HG03039 (cell line): ENCODE measurements around the gene CD9.

Experiments
- ATAC-seq: cut with Tn5 transposase; IDR thresholded peaks from one replicate; pipeline ENCODE4 v1.9.1; 2021; ENCODE audit warnings: mild to moderate bottlenecking, moderate library complexity; ENCODE audit not compliant: unreplicated experiment

CD9 gene

DNA sequence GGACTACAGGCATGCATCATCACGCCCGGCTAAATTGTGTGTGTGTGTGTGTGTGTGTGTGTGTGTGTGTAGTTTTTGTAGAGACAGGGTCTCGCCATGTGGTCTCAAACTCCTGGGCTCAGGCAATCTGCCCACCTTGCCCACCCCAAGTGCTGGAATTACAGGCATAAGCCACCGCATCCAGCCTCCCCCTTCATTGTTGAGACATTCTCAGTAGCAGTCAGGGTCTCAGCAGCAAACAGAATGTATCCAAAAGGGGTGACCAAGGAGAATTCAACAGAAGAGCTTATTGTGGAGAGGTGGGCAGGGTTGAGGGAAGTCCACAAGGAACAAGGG, 73.0 kb downstream of the CD9 start:
- ATAC-seq = no peak

DNA sequence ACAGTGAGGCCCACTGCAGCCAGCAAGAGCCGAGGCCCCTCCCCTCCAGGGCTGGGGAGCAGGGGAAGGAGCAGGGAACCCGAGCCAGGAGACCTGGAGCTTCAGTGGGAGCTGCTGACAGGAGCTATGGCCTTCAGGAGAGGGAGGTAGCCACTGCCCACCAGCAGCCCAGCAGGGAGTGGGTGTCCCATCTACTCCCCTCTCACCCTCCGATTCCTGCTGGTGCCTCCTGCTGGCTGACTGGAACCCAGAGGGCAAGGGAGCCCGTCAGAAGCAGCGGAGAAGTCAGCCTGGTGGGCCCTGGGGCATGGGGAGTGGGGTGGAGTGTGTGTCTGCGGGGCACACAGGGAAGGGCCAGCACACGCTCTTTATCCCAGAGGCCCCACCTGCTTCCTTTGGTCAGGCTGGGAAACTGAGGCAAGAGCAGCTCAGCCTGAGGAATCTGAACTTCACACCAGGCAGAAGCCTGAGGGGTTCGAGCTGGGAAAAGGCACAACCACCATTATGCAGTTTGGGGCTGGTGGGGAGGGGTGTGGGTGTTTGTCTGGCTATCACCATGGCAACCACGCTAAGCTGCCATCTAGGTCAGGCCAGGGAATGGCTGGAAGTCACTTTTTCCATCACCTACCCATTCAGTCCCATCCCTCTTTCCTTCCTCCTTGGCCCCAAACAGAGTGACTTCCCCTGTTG, 73.5 kb downstream of the CD9 start:
- ATAC-seq = no peak

DNA sequence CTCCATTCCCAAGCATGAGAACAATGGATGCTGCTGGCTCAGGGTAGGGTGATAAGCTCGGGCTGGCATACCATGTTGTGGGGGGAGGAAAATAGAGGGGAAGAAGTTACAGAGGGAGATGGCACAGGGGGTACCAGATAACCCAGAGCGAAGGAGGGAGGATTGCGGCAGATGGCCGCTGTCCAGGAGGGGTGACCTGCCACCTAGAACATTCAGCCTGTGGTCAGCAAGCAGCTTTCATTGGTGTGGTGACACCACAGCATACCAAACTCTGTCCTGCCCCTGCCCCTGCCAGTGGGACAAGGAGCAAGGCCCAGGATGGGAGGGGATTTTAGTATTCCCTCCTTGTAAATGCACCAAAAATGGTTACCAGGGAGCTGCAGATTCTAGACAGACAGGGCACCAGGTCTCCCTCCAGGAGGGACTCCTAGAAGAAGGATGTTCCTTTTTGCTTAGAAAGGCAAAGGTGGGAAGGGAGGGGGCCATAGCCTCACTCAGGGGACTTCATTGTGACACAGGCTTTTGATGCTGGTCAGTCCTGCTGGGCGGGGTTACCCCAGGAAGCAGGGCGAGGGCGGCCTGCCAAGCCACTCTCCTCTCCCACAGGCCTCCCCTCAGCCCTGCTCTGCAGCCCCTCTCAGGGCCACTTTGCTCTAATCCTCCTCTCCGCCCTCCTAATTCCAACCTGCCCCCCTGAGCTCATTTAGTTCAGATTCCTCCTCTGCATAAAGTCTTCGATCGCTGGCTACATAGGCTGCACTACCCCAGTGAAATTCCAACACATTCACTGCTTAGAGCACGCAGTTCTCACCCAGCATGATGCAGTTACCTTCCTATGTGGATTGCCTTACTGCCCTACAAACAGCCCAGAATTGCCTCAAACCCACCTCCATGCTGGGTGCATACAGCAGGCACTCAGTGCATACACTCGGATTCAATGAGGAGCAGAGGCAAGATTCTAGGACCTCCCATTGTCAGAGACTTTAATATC, 74.3 kb downstream of the CD9 start:
- ATAC-seq = no peak

DNA sequence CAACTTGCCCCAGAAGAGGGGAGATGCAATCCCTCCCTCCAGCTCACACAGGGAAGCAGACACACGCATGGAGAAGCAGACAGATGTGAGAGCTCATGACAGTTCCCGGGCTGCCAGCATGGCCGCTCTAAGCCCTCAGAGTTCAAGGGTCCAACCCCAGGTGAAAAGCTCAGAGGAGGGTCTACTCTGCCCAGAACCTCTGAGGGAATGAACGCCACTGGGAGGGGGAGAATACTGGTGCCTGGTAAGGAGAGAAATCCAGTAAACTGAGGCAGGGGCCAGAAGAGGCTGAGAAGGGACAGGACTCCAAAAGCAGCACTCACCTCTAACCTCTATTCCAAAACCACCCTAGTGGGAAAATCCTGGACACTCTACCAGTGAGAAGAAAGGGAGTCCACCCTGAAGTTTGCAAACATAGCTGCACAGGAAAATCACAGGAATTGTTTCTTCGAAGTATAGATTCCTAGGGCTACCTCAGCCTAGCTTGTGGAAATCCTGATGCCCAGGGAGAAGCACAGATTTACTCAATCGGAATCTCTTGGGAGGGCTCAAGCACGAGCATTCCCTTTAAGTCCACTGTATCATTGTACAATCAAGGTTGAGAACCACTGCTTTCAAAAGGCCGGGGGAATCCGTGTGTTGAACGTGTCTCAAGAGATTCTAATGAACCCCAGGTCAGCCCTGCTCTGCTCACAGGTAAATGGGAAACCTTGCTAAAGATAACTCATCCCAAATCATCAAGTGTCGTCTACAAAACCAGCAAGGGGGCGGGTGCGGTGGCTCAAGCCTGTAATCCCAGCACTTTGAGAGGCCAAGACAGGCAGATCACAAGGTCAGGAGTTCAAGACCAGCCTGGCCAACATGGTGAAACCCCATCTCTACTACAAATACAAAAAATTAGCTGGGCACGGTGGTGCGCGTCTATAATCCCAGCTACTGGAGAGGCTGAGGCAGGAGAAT, 76.0 kb downstream of the CD9 start:
- no peak for ATAC-seq

- ATAC-seq = no peak
Observed at GRCh38 chr12:6276956-6277620, 76.9 kb downstream of the CD9 start.

DNA sequence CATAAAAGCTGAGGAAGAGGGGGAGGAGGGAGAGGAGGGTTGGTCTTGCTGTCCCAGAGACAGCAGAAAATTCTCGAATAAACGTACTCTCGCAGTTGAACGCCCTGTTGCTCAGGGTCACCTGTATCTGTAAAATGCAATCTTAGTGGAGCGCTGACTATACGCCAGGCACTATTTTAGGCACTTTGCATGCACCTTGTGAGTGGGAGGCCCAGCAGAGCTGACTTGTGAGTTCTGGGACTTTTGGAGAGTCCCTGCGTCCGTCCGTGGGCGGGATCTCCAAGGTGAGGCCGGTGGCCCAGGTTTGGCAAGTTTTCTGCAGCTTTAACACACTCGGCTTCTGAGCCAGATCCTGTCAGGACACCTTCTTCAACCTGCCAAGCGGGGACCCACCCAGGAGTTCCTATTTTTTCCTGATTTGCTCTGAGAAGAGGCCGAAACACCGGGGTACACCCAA, 77.8 kb downstream of the CD9 start:
- ATAC-seq = peak; percentile 24

- peak; percentile 73 for ATAC-seq
Observed at GRCh38 chr12:6278439-6279255, 78.4 kb downstream of the CD9 start.

GRCh38 chr12:6279256-6279628, 79.0 kb downstream of the CD9 start:
- no peak for ATAC-seq

DNA sequence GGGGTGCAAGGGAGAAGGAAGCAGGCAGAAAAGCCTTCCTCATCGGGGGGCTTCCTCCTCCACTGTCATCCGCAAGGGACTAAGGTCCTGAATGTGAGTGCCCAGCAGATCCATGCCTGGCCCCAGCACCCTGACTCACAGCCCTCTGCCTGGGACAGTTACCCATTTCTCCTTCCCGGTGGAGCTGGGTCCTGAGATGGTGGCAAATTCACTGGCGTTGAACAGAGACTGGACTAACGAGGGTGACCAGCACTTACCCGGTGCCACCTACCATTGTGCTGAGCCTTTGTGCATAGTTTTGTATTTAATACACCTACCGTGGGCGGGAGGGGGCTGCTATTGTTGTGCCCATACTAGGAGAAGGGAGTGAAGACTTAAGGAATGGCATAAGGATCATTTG, 79.4 kb downstream of the CD9 start:
- ATAC-seq = no peak

- ATAC-seq = no peak
Observed at GRCh38 chr12:6280053-6280469, 79.9 kb downstream of the CD9 start.

GRCh38 chr12:6280672-6281071, 80.5 kb downstream of the CD9 start:
- no peak for ATAC-seq

- no peak for ATAC-seq
Observed at GRCh38 chr12:6281081-6281809, 81.0 kb downstream of the CD9 start.

DNA sequence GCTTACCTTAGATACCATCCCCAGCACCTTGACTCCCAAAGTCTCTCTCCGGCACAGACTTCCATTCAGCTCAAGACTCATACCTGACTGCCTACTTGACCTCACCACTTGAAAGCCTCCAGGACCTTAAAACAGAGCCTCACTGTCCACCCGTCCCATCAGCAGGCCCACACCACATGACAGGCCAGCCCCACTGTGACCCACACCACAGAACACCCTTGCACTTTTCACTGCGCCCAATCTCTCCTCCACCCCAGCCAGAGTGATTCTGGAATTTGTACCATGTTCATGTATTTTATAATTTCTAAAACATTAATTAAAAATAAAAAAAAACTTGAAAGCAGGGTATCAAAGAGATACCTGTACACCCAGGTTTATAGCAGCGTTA, 82.2 kb downstream of the CD9 start:
- ATAC-seq = no peak

DNA sequence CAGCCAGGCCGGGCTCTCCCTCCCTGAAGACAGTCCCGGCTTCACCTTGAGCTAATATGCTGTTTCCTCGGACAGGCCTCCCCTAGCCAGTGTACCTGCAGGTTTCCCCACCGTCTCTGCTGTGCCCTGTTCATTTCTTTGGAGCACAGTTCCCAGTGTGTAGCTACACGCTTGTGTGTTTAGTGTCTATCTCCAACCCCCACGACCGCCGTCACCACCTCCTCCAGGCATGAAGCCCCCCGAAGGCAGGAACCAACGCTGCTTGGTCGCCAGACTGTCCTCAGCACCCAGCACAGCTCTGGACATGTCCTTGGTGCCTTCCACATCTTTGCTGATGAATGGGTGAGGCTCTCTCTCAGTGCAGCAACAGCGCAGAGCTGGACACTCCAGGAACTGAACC, 84.1 kb downstream of the CD9 start:
- ATAC-seq = no peak

- peak; percentile 54 for ATAC-seq
Observed at GRCh38 chr12:6285063-6285477, 84.9 kb downstream of the CD9 start.

GRCh38 chr12:6285532-6286306, 85.5 kb downstream of the CD9 start:
- no peak for ATAC-seq
